HepG2 (cell line): ENCODE data around the gene GAS6. TPM values are rescaled to one million over a fixed set of nuclear protein-coding genes. Genes with fewer than 3 reads are reported as not detected.

ENCODE experiments used
- ATAC-seq: fragments of 200-7000 bp; cut with Tn5 transposase; 3 replicates; pipeline ENCODE4 v1.9.1; 2020; ENCODE audit warnings: mild to moderate bottlenecking, moderate library complexity
- BruUV-seq: library from RNA; stranded (reverse); fragments of 400-500 nt; replicated peaks from 2 replicates; lab custom pipeline; 2021; lab: Mats Ljungman, UMichigan
- CTCF ChIA-PET: fragments of 300-600 bp; formaldehyde crosslinking; extraction: SDS; loops from one replicate; lab custom pipeline; 2021; ENCODE audit warnings: low total read pairs, inconsistent platforms, low intra/inter-chr PET ratio; lab: Yijun Ruan, JAX
- POLR2A ChIA-PET: fragments of 350-600 bp; sonication (Branson Sonifier 250); formaldehyde crosslinking; loops from one replicate; lab custom pipeline; 2020; ENCODE audit warnings: antibody characterized with exemption, inconsistent platforms; lab: Yijun Ruan, JAX
- DNase-seq: peaks from one replicate; pipeline ENCODE4 v3.0.0-alpha.2; 2015; ENCODE audit warnings: low spot score
- FAIRE-seq: peaks from 3 replicates; lab custom pipeline; 2011; peaks lifted over from hg19 to GRCh38; lab: Jason Lieb, UNC
- H2AFZ ChIP-seq: one replicate; pipeline ENCODE4 v1.6.1; 2011; ENCODE audit warnings: low read length, inconsistent platforms
- H3K27ac ChIP-seq: fragments of 300-600 bp; 3 replicates; pipeline ENCODE4 v1.8.0; 2011; ENCODE audit warnings: mixed run types, mild to moderate bottlenecking, mixed read lengths, low read length, inconsistent platforms; ENCODE audit not compliant: insufficient read depth; ENCODE audit errors: extremely low read length
- H3K27me3 ChIP-seq, 2 experiments: fragments of 200-600 bp in 1 of 2; 2 replicates in 1 of 2; 3 replicates in 1 of 2; pipeline versions ENCODE4 v1.6.0 to v1.8.0; 2011; ENCODE audit warnings: low read length in 2 of 2, mild to moderate bottlenecking in 2 of 2, moderate library complexity in 2 of 2, inconsistent platforms in 1 of 2; ENCODE audit not compliant: insufficient read depth in 2 of 2, control insufficient read depth in 1 of 2
- H3K36me3 ChIP-seq, 2 experiments: fragments of 200-600 bp in 1 of 2; replicated peaks in 1 of 2; 2 replicates in 1 of 2; 3 replicates in 1 of 2; pipeline versions ENCODE4 v1.5.1 to v1.8.0; 2011; ENCODE audit warnings: low read length in 2 of 2, inconsistent platforms in 1 of 2; ENCODE audit not compliant: insufficient read depth in 2 of 2, control insufficient read depth in 1 of 2
- H3K4me1 ChIP-seq: 2 replicates; pipeline ENCODE4 v1.5.1; 2012; ENCODE audit warnings: low read length, inconsistent platforms; ENCODE audit not compliant: insufficient read depth
- H3K4me2 ChIP-seq: 2 replicates; pipeline ENCODE4 v1.6.0; 2011; ENCODE audit warnings: low read depth, low read length, inconsistent platforms
- H3K4me3 ChIP-seq, 3 experiments: fragments of 200-600 bp in 1 of 3; sonication (generic), shearing (Covaris generic) in 1 of 3; replicated peaks in 1 of 3; 2 replicates each; pipeline ENCODE4 v1.5.1; 2011 to 2016; ENCODE audit warnings: low read length in 3 of 3, inconsistent platforms in 2 of 3, low read depth in 2 of 3, mild to moderate bottlenecking in 2 of 3, control low read depth in 1 of 3, mixed read lengths in 1 of 3; ENCODE audit not compliant: insufficient read depth in 1 of 3
- H3K79me2 ChIP-seq: one replicate; pipeline ENCODE4 v1.6.1; 2011; ENCODE audit warnings: low read length, inconsistent platforms; ENCODE audit not compliant: insufficient read depth
- H3K9ac ChIP-seq: 2 replicates; pipeline ENCODE4 v1.6.0; 2011; ENCODE audit warnings: mild to moderate bottlenecking, low read depth, low read length, inconsistent platforms; ENCODE audit not compliant: insufficient read depth
- H3K9me3 ChIP-seq: 2 replicates; pipeline ENCODE4 v1.5.1; 2012; ENCODE audit warnings: mild to moderate bottlenecking, low read length
- H4K20me1 ChIP-seq: 2 replicates; pipeline ENCODE4 v1.6.0; 2011; ENCODE audit warnings: inconsistent platforms, mild to moderate bottlenecking, low read length, moderate library complexity; ENCODE audit not compliant: insufficient read depth
- CCDC6 ChIP-seq: sonication (generic); formaldehyde crosslinking; IDR thresholded peaks from 2 replicates; pipeline ENCODE4 v1.8.1; 2022; ENCODE audit warnings: mild to moderate bottlenecking, missing genetic modification reagents, moderate library complexity
- ELF4 ChIP-seq: sonication (generic); formaldehyde crosslinking; IDR thresholded peaks from 2 replicates; pipeline ENCODE4 v1.5.0; 2020; ENCODE audit warnings: missing genetic modification reagents, mild to moderate bottlenecking, moderate library complexity, borderline replicate concordance
- KLF13 ChIP-seq: sonication (generic); formaldehyde crosslinking; IDR thresholded peaks from 2 replicates; pipeline ENCODE4 v1.4.0; 2020; ENCODE audit warnings: mild to moderate bottlenecking, missing genetic modification reagents
- MEIS1 ChIP-seq: sonication (generic); formaldehyde crosslinking; IDR thresholded peaks from 2 replicates; pipeline ENCODE4 v1.9.0; 2021; ENCODE audit warnings: mild to moderate bottlenecking, missing genetic modification reagents, moderate library complexity, borderline replicate concordance
- SMARCE1 ChIP-seq: fragments of 450-650 bp; IDR thresholded peaks from 2 replicates; pipeline ENCODE4 v1.6.1; 2017; ENCODE audit warnings: borderline replicate concordance
- SP2 ChIP-seq: sonication (generic); formaldehyde crosslinking; IDR thresholded peaks from 2 replicates; pipeline ENCODE4 v1.5.1; 2020; ENCODE audit warnings: mild to moderate bottlenecking, missing genetic modification reagents
- SRSF1 ChIP-seq: fragments of 200-400 bp; formaldehyde crosslinking; optimal IDR thresholded peaks from 2 replicates; pipeline ENCODE3; 2017; ENCODE audit warnings: mild to moderate bottlenecking, low read depth, low read length, moderate library complexity
- ZNF207 ChIP-seq: fragments of 450-650 bp; IDR thresholded peaks from 2 replicates; pipeline ENCODE4 v1.6.1; 2016; ENCODE audit warnings: antibody characterized with exemption, borderline replicate concordance
- ZNF510 ChIP-seq: sonication (generic); formaldehyde crosslinking; IDR thresholded peaks from 2 replicates; pipeline ENCODE4 v1.4.0; 2020; ENCODE audit warnings: low read depth, mild to moderate bottlenecking, missing genetic modification reagents
- ZNF614 ChIP-seq: IDR thresholded peaks from 2 replicates; pipeline ENCODE4 v1.6.1; 2018; ENCODE audit warnings: missing biosample characterization, missing genetic modification reagents, inconsistent platforms, borderline replicate concordance
- ZNF839 ChIP-seq: sonication (generic); formaldehyde crosslinking; IDR thresholded peaks from 2 replicates; pipeline ENCODE4 v1.4.0; 2020; ENCODE audit warnings: missing genetic modification reagents, mild to moderate bottlenecking, borderline replicate concordance
- WGBS: methylation state at CpG from one replicate; pipeline ENCODE4 v1.1.6; 2017; ENCODE audit warnings: low lambda C conversion rate; 5-methylcytosine and 5-hydroxymethylcytosine counted together
- in situ Hi-C: cut with HindIII; loops from 2 replicates; pipeline ENCODE4 v1.10.0; 2017; ENCODE audit warnings: low pct_unique_long_range_greater_than_20kb; ENCODE audit not compliant: extremely low pct_ligation_motif_present
- intact Hi-C: fragments of 100-400 bp; cut with micrococcal nuclease; formaldehyde crosslinking; loops from one replicate; pipeline ENCODE4 v1.10.0; 2022; ENCODE audit not compliant: unreplicated experiment
- polyA plus RNA-seq, 8 experiments: library from polyadenylated mRNA; depleted of rRNA in 3 of 8; stranded (reverse) in 7 of 8; unstranded in 1 of 8; fragments of >200 nt; fragmentation: Illumina TruSeq in 4 of 8; extraction: Trizol in 4 of 8; gene quantifications; 2 replicates each; pipeline versions ENCODE4 v1.2.1 to v1.2.3, GENCODE V29; 2011 to 2016; ENCODE audit warnings: low read depth in 4 of 8, missing spikeins in 1 of 8, mixed read lengths in 1 of 8; ENCODE audit not compliant: insufficient read depth in 1 of 8
- total RNA-seq, 5 experiments: library from RNA; depleted of rRNA; stranded (reverse); fragments of >200 nt; fragmentation: Illumina TruSeq; extraction: Trizol; gene quantifications; 2 replicates each; pipeline ENCODE4 v1.2.3, GENCODE V29; 2016; ENCODE audit warnings: low read depth in 1 of 5
- TF ChIP-seq, protein P1 (sequence below): sonication (generic); formaldehyde crosslinking; IDR thresholded peaks from 2 replicates; pipeline ENCODE4 v1.4.0; 2020; ENCODE audit warnings: missing genetic modification reagents

The GAS6 gene
- total and polyA plus RNA-seq, 2 of the 13 experiments (the other 11 are each of a cell fraction or from before 2014, with no cell fraction given) = 0.09 to 0.24 TPM

- TF ChIP-seq, protein P1, sequence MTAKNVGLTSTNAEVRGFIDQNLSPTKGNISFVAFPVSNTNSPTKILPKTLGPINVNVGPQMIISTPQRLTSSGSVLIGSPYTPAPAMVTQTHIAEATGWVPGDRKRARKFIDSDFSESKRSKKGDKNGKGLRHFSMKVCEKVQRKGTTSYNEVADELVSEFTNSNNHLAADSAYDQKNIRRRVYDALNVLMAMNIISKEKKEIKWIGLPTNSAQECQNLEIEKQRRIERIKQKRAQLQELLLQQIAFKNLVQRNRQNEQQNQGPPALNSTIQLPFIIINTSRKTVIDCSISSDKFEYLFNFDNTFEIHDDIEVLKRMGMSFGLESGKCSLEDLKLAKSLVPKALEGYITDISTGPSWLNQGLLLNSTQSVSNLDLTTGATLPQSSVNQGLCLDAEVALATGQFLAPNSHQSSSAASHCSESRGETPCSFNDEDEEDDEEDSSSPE (CRISPR knock-in tag) = no peak
- no peak for TF ChIP-seq SMARCE1
These were observed 26.9 kb downstream of the GAS6 start (continued) for GRCh38 chr13:113836768-113837559.

- no peak for DNase-seq
- H3K4me2 ChIP-seq = no peak overlapping the region
- H3K4me1 ChIP-seq = peaks cover 26% of the 10 kb centered on the region
These were observed 28.2 kb downstream of the GAS6 start for GRCh38 chr13:113835461-113836270.

More at GRCh38 chr13:113835461-113836270, 28.2 kb downstream of the GAS6 start:
- intact Hi-C loops = no loop called here
- TF ChIP-seq SRSF1 = no peak
- no peak for TF ChIP-seq KLF13
- no peak for TF ChIP-seq ZNF614 (CRISPR knock-in tag)
- TF ChIP-seq ZNF510 (CRISPR knock-in tag) = no peak
- no peak for TF ChIP-seq SP2 (CRISPR knock-in tag)
- no peak for TF ChIP-seq ZNF839 (CRISPR knock-in tag)
- TF ChIP-seq CCDC6 = no peak
- TF ChIP-seq ELF4 (CRISPR knock-in tag) = no peak
- no peak for TF ChIP-seq MEIS1 (CRISPR knock-in tag)
- no peak for TF ChIP-seq ZNF207
- TF ChIP-seq, all 625 proteins: peak for 0
- ChIA-PET POLR2A (no interaction called here), CTCF (no interaction called here)
- ATAC-seq (no peak), FAIRE-seq (no peak)
- Histone ChIP-seq H3K36me3 (no peaks in the 10 kb centered on the region), H3K9me3 (no peaks in the 10 kb centered on the region), H3K79me2 (no peaks in the 10 kb centered on the region), H2AFZ (no peak overlapping the region), H3K4me3 (no peak overlapping the region), H3K9ac (no peak overlapping the region), H3K27me3 (peaks cover 0 to under 1% of the 10 kb centered on the region in 2 experiments; a peak in 2 of 5 replicates), H4K20me1 (no peaks in the 10 kb centered on the region), H3K27ac (no peak overlapping the region)
- 88% methylated on average over 20 of the region's 37 CpGs for WGBS
- no TSS peak for BruUV-seq
- in situ Hi-C loops = no loop called here
